GM12872 (cell line): ENCODE results near the gene OR6B1.

Experiments used
- CTCF ChIP-seq: IDR thresholded peaks from 3 replicates; pipeline ENCODE4 v1.5.1; 2011; ENCODE audit warnings: low read depth, mild to moderate bottlenecking, low read length, moderate library complexity; ENCODE audit not compliant: insufficient read depth

The OR6B1 gene

GRCh38 chr7:144028547-144028946, 28.4 kb downstream of the OR6B1 start:
- TF ChIP-seq CTCF: no peak

- TF ChIP-seq CTCF: no peak
Observed at GRCh38 chr7:144032516-144032915, 32.4 kb downstream of the OR6B1 start.

- TF ChIP-seq CTCF: no peak
Observed at GRCh38 chr7:144032985-144033709, 33.0 kb downstream of the OR6B1 start.

GRCh38 chr7:144035385-144035784, 35.3 kb downstream of the OR6B1 start:
- TF ChIP-seq CTCF: no peak

GRCh38 chr7:144036302-144036885, 36.3 kb downstream of the OR6B1 start:
- no peak for TF ChIP-seq CTCF

- TF ChIP-seq CTCF: no peak
Observed at GRCh38 chr7:144037414-144038035, 37.4 kb downstream of the OR6B1 start.

GRCh38 chr7:144038887-144039286, 38.8 kb downstream of the OR6B1 start:
- TF ChIP-seq CTCF: no peak
